Stimulated activated CD4-positive, alpha-beta T cell treated with anti-CD3 and anti-CD28 coated beads, Interleukin-4, amount 100 ng/mL, for 24 hours (primary cell): Measurements from ENCODE around the gene ERN1.
"Not testable (repeated sequence)": the region's sequence is repeated elsewhere in the genome, so short reads cannot be mapped to it uniquely, and the experiment has no call there.

Source experiments
- DNase-seq: peaks from one replicate; pipeline ENCODE4 v3.0.0-alpha.2; 2020

The ERN1 gene

DNA sequence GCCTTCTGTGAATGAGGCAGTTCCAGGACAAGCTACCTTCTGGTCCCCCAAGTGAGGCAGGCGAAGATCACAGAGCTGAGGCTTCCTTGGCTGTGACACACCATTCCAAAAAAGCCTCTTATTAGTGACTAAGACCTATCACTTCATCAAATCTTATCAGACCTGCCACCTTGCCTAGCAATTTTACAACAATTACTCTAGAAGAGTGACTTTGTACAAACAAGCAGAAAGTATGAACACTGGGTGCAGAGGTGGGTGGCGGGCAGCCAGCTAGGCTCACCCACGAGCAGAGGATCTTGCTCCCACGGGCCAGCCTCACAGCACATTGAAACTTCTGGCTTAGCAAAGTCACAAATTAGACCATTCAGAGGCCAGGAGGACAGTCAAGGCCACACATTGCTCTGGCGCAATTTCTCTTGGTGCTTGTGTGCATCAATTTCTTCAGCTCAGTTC lies 107.3 kb downstream of the ERN1 start:
- peak; percentile 27 for DNase-seq

DNA sequence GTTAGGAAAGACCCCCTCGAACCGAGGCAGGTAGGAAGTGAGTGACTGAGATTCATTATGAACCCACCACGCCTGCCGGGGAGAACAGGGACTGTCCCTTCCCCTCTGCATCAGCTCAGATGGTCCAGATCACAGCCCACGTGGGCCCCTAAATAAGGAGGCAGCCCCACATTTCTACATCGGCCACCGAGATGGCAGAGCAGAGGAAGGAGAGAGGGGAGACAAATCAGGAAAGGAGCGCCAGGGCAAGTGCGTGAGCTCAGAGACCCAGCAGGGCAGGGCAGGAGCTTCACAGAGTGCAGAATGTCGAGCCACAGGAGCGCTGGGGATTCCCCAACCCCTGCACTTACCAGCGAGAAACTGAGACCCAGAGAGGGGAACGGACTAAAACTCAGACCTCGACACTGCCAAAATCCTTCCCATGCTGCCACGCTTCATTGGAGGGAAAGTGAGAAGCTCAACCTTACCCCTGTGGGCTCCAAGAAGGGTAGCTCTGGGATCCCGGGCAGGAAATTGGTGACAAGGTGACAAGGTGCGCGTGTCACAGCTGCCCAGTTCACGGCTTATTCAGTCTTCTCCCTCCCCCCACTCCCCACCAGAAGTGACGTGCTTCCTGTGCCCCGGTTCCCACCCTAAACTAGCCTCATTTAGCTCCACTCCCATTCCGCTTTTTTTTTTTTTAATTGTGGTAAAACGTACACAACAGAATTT lies 109.7 kb downstream of the ERN1 start, which contains the start of gene ICAM2:
TSS of gene ICAM2 (minus strand) at position 578 of the 711 bp plus-strand sequence. CDS start 13,942 bp downstream, outside the sequence.
- peak; percentile 87 for DNase-seq

DNA sequence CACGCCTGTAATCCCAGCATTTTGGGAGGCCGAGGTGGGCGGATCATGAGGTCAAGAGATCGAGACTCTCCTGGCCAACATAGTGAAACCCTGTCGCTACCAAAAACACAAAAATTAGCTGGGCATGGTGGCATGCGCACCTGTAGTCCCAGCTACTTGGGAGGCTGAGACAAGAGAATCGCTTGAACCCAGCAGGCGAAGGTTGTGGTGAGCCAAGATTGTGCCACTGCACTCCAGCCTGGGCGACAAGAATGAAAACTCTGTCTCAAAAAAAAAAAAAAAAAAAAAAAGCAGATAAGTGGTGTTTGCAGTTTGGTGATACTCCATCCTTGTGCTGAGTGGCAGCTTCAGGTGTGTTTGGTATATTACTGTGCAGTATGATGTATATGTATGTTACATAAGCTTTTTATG lies 110.4 kb downstream of the ERN1 start:
- not testable (repeated sequence) for DNase-seq

DNA sequence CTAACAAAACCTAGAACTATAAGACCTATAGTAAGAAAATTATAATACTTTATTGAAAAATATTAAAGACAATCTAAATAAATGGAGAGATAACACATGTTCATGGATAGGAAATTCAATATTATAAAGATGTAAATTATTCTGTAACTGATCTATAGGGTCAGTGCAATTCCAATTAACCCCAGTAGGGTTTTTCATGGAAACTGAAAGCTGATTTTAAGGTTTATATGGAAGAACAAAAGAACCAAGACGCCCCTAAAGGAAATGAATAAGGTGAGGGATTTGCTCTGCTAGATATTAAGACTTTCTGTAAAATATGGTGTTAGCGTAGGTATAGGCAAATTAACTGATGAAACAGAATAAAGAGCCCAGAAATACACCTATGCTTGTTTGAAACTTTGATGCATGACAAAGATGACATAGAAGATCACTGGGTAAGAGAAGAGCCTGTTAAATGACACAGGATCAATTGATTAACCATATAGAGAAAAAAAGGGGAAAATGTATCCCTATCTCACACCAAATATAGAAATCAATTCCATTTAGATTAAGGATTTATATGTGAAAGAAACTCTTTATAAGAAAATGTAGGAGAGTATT lies 112.5 kb downstream of the ERN1 start:
- DNase-seq: no peak

DNA sequence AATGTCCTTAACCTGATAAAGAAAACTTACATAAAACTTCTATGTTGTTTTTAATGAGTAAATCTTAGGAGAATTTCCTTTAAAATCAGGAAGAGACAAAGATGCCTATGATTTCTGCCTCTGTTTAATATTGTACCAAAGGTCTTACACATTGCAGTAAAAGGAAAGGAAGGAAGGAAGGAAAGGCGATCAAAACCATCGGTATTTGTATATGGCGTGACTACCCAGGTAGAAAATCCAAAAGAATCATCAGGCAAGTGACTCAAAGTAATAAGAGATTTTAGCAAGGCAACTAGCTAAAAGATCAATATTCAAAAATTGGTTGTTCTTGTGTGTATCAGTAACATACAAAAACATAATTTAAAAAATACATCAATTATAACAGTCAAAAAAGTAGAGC lies 113.0 kb downstream of the ERN1 start:
- DNase-seq: no peak

DNA sequence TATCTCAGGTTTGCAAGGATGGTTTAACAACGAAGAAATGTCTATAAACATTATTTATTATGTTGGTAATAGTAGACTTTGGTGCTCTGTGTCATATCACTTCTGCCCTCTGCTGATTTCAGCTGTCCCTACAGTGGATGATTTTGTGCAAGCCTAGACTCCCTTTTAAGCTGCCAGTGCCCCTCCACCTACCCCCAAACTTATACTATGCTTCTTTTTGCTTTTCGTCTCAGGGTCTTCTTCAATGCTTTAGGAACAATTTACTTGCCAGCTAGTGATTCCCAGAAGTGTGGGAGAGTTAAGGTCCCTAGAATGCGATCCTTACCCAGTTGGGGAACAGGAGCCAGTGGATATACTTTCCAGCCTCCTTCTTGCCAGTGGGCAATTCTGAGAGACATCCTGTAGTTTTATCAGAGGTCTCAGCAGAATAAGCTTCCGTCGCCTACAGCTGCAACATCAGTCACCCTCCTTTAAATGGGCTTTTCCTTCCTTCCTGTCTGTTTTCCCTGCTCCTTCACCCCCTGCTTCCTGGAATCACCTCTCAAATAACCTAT lies 113.6 kb downstream of the ERN1 start:
- no peak for DNase-seq

DNA sequence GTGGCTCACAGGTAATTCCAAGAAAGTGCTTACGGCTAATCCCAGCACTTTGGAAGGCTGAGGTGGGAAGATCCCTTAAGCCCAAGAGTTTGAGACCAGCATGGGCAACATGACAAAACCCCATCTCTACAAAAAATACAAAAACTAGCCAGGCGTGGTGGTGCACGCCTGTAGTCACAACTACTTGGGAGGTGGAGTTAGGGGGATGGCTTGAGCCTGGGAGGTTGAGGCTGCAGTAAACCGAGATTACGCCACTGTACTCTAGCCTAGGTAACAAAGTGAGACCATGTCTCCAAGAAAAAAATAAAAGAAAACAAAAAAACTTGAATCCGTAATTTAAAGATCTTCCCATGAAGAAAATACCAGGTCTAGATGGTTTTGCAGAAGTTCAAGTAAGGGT lies 114.5 kb downstream of the ERN1 start:
- DNase-seq: no peak

DNA sequence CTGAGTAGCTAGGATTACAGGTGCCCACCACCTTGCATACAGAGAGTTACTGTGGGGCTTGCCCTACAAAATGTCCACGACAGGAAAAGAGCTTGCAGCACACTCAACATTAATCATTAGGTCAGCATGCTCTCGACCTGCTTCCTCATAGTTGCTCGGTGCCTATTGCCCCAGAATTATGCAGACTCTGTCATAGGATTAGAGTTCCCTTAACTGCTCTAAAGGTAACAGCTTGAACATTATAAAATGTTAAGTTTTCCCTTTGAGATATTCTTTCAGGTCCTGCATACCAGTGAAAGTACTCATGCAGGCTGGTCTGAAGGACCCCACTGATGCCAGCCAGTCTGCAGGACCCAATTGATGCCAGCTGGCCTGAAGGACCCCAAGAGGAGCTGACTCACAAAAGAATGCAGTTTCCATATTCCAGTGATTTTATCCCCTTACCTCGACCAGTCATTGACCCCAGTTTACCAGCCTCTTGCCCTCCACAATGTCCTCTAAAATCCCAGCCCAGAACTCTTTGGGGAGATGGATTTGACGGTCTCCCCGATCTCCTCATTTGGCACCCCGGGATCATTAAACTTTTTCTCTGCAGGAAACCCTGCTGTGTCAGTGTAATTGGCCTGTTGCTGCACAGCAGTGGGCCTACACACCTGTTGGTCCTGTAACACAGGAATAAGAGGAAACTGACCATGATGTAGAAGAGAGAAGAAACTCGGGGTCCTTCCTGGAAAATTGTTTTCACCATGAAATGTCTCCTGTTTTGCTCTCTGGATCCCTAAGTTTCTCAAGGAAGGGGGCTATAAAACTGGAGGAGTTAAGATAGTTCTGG lies 120.2 kb downstream of the ERN1 start:
- DNase-seq: no peak

DNA sequence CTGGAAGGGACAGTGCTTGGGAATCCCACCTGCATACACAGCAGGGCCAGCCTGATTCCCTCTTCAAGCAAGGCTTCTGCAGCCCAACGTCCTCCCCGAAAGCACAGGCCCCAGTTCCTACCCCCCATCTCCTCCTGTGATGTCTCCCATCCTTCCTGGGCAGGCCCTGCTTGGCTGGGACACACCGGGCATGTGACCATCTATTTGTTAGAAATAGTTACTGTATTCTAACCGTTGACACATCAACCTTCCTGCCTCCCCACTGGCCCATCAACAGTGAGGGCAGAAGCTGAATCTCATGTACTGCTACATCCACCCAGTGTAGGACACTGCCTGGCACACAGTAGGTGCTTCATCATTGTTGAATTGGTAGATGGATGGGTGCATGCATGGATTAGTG lies 121.1 kb downstream of the ERN1 start:
- DNase-seq: no peak

DNA sequence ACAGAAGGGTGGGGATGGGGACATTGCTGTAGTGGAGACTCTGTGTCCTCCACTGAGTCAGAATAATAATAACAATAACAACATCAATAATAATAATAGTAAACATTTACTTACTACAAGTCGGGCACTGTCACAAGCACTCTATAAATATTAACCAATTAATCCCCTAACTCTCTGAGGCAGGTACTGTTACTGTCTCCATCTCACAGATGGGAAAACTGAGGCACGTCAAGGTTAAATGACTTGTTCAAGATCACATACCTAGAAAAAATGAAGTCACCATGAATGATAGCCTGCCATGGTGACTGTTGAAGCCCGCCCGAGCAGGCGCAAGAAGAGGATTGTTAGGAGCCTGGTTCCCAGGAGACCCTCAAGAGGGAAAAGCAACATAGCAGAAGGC lies 121.6 kb downstream of the ERN1 start:
- no peak for DNase-seq

DNA sequence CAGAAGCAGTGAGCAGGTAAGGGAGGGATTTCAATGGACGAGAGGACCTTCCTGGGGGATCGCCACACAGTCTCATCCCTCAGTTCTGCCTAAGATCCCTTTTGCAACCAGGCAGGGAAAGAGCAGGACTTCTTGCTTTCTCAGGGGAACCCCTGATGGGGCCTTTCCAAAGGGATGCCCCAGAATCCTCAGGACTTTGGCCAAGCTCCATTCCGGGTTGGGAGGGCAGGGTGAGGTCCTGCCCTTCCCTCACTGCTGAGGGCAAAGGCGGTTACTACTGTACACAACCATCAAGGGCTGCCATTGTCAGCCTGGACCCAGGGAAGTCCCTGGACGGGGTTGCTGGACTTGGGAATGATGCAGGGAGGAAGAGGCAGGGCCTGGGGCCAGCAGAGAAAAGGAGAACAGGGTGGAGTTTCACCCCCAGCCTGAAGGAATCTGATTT lies 122.1 kb downstream of the ERN1 start:
- no peak for DNase-seq

DNA sequence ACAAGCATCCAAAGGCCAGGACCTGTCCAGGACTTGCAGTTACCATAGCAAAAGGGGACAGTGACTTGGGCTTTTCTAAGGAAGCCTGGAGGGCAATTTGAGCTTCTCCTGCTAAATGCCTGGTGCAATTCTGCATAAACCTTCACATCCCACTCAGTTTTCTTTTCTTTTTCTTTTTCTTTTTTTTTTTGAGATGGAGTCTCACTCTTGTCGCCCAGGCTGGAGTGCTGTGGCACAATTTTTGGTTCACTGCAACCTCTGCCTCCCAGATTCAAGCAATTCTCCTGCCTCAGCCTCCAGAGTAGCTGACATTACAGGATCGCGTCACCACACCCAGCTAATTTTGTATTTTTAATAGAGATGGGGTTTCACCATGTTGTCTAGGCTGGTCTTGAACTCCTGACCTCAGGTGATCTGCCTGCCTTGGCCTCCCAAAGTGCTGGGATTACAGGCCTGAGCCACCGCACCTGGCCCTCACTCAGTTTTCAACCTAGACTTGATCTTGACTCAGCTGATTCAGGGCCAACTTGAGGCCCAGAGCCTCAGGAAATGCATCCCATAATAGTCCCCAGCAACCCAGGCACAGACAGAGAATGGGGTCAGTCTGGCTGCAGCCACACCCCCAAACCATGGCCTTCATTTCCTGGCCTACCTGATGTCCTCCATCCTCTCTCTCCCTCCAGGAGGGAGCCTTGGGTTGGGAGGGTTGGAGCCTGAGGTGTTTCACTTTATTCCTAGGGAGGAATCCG lies 122.7 kb downstream of the ERN1 start:
- DNase-seq: not testable (repeated sequence)

DNA sequence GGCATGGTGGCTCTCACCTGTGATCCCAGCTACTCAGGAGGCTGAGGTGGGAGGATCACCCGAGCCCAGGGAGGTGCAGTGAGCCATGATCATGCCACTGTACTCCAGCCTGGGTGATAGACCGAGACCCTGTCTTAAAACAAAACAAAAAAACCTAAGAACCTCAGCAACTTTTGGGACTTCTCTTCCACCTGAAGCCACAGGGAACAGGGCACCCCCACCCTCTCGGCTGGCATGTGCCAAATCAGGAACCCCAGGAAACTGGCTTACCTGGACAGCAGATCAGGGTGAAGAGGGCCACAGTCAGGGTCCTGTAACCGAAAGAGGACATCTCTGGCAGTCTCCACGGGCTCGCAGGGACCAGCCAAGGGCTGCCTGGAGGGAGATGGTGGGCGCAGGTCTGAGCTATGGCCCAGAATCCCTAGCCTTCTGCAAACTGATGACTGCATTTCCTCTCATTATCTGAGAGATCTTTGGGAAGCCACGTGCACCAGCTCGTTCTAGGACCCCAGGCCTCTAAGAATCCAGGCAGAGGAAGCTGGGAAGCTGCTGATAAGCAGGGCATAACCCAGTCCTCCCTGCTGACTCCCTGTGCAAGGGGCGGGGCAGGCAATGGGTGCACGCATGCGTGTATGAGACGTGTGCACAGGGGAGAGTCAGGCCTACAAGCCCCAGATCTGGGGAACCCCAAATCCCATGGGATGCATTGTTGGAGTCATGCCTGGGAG lies 123.4 kb downstream of the ERN1 start:
- DNase-seq: no peak

DNA sequence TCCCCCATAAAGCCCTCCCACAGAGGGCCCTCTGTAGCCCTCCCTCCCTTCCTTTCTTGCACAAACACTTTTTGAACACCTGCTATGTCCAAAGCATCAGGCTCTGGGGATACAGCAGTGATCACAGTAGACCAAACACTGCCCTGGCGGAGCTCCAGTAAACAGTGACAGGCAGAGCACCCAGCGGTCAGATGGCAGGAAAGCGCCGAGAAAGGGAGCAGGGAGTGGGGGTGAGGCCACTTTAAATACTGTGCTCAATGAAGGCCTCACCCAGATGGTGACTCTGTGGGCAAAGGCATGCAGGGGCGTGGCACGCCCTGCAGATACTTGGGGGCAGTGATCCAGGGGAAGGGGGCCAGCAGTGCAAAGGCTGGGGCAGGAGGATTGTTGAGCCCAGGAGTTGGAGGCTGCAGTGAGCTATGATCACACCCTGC lies 124.2 kb downstream of the ERN1 start:
- no peak for DNase-seq

DNA sequence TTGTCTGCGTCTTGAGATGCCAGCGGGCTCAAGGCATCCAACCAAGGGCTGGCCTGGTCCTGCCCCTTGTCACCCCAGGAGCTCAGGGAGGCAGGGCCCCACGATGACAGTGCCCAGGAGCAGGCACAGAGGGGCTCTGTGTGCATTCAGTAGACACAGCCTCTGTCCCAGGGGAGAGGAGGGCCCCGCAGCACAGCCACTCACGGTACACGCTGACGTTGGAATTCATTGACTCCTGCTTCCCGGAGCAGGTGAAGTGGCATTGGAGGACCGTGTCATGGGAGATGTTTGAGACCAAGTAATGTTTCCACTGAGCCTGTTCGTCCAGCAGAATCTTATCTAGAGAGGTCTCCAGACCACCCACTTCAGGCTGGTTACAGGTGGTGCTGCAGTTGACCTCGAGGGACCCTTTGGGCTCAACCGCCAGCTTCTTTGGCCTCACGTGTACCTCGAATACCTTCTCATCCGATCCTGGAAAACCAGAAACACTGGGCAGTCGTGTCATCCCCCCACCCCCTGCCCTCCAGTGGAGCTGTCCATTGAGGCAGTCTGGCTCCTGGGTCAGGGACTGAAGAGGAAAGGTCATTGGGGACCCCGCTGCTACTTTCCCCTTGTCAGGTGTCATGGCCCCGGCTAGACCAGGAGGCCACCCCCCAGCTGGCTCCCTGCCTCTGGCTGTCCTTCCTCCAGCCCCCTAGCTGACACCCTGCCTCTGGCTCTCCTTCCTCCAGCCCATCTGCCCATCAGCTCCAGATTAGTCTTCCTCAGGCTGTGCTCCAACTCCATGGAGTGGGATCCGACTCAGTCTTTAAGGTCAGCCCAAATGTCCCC lies 124.8 kb downstream of the ERN1 start:
- no peak for DNase-seq

DNA sequence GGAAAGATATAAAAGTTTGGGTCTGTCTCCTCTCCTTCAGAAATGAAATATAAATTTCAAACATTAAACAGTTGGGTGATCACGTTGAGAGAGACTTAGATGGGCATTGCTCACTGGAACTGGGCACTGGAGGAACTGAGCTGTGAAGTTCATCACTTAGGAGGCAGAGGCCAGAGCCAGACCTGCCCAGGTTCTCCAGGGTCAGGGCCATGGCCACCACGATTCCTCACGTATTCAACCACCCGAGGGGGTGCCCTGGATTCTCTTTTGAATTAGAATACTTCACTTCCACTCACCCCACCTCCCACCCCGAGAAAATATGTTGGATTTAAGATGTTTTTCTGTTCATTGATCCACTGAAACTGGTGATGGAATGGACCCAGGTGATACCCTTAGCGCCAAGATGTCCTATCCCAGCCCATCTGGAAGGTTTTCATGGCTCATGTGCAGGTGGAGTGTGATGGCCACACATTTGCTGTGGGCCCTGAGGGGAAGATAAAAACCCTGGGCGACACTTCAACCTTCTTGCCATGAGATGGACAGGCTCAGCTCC lies 125.7 kb downstream of the ERN1 start:
- DNase-seq: no peak

DNA sequence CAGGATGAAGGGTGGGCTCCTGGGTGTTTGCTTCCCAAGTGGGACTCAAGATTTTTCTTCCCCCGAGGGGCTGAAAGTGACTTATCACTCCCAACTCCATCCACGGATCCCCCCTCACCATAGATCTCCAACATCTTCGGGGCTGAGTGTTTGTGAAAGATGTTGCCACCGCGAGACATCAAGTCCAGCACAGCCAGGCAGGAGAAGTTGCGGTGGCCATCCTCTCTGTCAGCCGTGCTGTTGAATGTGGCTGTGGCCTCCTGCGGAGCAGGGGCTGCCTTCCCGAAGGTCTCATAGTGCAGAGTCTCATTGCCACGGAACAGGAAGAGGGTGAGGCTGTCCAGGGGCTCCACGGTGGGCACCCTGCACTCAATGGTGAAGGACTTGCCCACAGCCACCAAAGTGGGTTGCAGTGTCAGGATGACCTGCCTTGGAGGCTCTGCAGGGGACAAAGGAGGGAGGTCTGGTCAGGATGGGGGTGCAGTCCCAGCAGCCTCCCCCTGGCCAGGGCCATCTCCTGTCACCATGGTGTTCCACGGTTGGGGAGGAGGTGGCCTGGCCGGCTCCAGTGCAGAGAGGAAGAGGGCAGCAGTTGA lies 126.3 kb downstream of the ERN1 start:
- DNase-seq: no peak

DNA sequence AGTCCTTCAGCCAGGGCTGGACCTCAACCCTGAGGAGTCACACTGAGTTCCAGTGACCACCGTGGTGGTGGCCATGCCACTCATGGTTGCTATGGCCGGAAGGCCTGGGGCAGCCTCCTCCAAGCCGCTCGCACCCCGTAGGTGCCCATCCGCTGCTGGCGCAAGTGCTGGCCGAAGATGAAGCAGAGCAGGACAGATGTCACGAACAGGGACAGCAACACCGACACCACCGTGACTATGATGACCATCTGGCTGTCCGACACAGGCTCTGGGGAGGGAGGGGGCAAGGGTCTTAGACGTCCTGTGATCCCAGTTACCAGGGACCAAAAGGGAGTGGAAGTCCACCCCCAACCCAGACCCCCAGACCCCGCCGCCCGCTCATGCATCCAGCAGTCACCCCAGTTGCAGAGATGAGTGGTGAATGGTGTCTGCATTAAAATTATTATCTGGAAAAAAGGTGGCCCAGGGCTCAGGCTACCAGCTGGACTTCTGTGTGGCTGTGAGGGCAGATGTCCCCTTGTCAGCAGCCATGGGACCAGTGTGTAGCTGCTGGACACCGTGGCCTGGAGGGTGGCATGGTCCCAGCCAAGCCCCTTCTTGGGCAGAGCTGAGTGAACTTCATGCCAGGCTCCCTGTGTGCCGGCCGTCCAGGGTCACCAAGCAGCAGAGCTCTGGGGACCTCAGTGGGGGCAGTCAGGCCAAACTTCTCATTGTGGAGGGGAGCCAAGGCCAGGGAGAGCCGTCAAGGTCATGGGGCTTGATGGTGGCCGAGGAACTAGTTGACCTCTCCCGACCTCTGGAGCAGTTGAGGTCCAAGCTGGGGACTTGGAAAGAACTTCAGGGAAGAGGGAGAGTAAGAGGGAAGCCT lies 127.1 kb downstream of the ERN1 start:
- no peak for DNase-seq
